ENCODE results near the gene ZNF426.

Gene ZNF426

GRCh38 chr19:9494096-9494495, 44.3 kb downstream of the ZNF426 start:
- no peak for DNase-seq (ENCODE audit: low read depth)

- no peak for DNase-seq (ENCODE audit: low read depth)
Measured at GRCh38 chr19:9487016-9487415, 51.4 kb downstream of the ZNF426 start.

GRCh38 chr19:9485140-9485539, 53.3 kb downstream of the ZNF426 start:
- no peak for DNase-seq (ENCODE audit: low read depth)

- DNase-seq (ENCODE audit: low read depth) = no peak
Measured at GRCh38 chr19:9474975-9475374, 63.5 kb downstream of the ZNF426 start.

All from stimulated activated CD8-positive, alpha-beta memory T cell treated with anti-CD3 and anti-CD28 coated beads, Interleukin-7, amount 100 ng/mL, for 24 hours (primary cell).